Gastroesophageal sphincter (tissue), 3 donors: ENCODE measurements around the gene CTNNA2.

Experiments
- CTCF ChIP-seq, 4 experiments: fragments of 200-600 bp in 2 of 4; fragments of 450-650 bp in 2 of 4; sonication (generic) in 1 of 4; IDR thresholded peaks; one replicate each; pipeline ENCODE4 v1.5.1; 2017 to 2019; ENCODE audit warnings: antibody characterized with exemption in 4 of 4, mild to moderate bottlenecking in 2 of 4, moderate library complexity in 2 of 4
- POLR2A ChIP-seq, 2 donors: fragments of 450-650 bp; IDR thresholded peaks; one replicate each; pipeline ENCODE4 v1.6.1; 2017; ENCODE audit warnings: antibody characterized with exemption in 2 of 2, mild to moderate bottlenecking in 2 of 2, moderate library complexity in 1 of 2
- POLR2AphosphoS5 ChIP-seq: sonication (generic); formaldehyde crosslinking; IDR thresholded peaks from one replicate; pipeline ENCODE4 v1.6.1; 2017; ENCODE audit warnings: antibody characterized with exemption

DNA sequence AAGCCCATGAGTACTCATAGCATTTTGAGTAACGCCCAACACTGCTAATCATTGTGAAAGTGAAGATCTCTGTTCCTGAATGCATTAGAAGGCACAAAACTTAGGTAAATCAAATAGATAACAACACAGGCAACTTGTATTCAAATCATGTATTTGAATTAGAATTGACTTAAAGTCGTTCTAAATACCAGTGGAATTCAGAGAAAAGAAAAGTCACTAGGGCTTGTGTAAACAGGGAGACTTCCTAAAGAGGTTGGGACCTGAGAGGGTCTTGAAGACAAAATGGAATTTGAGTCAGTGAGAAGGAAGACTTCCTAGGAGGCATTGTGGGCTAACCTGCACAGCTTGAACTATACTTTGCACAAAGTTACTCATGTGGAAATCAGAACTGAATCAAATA is 127.2 kb downstream of the CTNNA2 start:
- no peak for TF ChIP-seq POLR2AphosphoS5
- TF ChIP-seq CTCF (IDR thresholded peaks at IDR 0.05): no peak
- no peak for TF ChIP-seq POLR2A (IDR thresholded peaks at IDR 0.05)
